NB4 (cell line): ENCODE results near the gene RFX8.

ENCODE experiments used
- DNase-seq: peaks from one replicate; pipeline ENCODE4 v3.0.0; 2010; ENCODE audit warnings: low read depth
- H3K4me3 ChIP-seq: one replicate; pipeline ENCODE4 v1.5.1; 2011; ENCODE audit warnings: mild to moderate bottlenecking, low read depth, low read length, moderate library complexity
- CTCF ChIP-seq: IDR thresholded peaks from one replicate; pipeline ENCODE4 v1.5.1; 2012; ENCODE audit warnings: low read depth, low read length
- MYC ChIP-seq: IDR thresholded peaks from 2 replicates; pipeline ENCODE4 v1.6.1; 2011; ENCODE audit warnings: low read depth, low read length
- POLR2A ChIP-seq: IDR thresholded peaks from 2 replicates; pipeline ENCODE4 v1.6.1; 2011; ENCODE audit warnings: mild to moderate bottlenecking; ENCODE audit not compliant: insufficient read length; ENCODE audit errors: extremely low read depth
- TF ChIP-seq, protein P1 (sequence below): IDR thresholded peaks from 2 replicates; pipeline ENCODE4 v1.6.1; 2011; ENCODE audit warnings: low read depth, low read length

The RFX8 gene

GRCh38 chr2:101418460-101419095 lies 56.3 kb downstream of the RFX8 start:
- TF ChIP-seq POLR2A = no peak
- no peak for TF ChIP-seq CTCF
- no peak for TF ChIP-seq MYC
- TF ChIP-seq, protein P1, sequence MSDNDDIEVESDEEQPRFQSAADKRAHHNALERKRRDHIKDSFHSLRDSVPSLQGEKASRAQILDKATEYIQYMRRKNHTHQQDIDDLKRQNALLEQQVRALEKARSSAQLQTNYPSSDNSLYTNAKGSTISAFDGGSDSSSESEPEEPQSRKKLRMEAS = no peak

GRCh38 chr2:101416609-101417008 lies 58.3 kb downstream of the RFX8 start:
- no peak overlapping the region for H3K4me3 ChIP-seq
- TF ChIP-seq CTCF (no peak), MYC (no peak), POLR2A (no peak)
- TF ChIP-seq, protein P1 = no peak
- DNase-seq = no peak

More at GRCh38 chr2:101418460-101419095, 56.3 kb downstream of the RFX8 start:
- DNase-seq = no peak
- H3K4me3 ChIP-seq = no peak overlapping the region

GRCh38 chr2:101415884-101416283 lies 59.0 kb downstream of the RFX8 start:
- no peak for DNase-seq
- H3K4me3 ChIP-seq = no peak overlapping the region
- TF ChIP-seq CTCF = no peak
- TF ChIP-seq, protein P1 = no peak
- TF ChIP-seq MYC = no peak
- TF ChIP-seq POLR2A = no peak

DNA sequence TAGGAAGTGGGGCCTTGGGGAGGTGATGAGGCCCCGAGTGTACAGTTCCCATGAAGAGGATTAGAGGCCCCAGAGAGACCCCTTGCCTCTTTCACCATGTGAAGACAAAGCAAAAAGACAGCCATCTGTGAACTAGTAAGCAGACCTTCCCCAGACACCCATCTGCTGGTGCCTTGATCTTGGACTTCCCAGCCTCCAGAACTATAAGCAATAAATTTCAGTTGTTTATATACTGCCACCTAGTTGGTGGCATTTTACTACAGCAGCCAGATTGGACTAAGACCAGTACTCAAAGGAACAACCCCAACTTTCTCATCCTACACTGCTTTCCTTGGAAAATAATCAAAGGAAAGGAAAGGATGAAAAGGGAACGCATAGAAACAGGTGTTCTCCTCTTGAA lies 59.7 kb downstream of the RFX8 start:
- no peak for TF ChIP-seq POLR2A
- TF ChIP-seq, protein P1 = no peak
- no peak for TF ChIP-seq CTCF
- no peak for TF ChIP-seq MYC
- no peak overlapping the region for H3K4me3 ChIP-seq
- no peak for DNase-seq

GRCh38 chr2:101412092-101412694 lies 62.7 kb downstream of the RFX8 start:
- DNase-seq = no peak
- no peak for TF ChIP-seq CTCF
- TF ChIP-seq POLR2A = no peak
- TF ChIP-seq MYC = no peak
- TF ChIP-seq, protein P1 = no peak
- H3K4me3 ChIP-seq = no peak overlapping the region
